ENCODE results near the gene TAF11L2. TPM values are rescaled to one million over a fixed set of nuclear protein-coding genes. Genes with fewer than 3 reads are reported as not detected.
"Not testable (repeated sequence)": the region's sequence is repeated elsewhere in the genome, so short reads cannot be mapped to it uniquely, and the experiment has no call there.

The TAF11L2 gene
- polyA plus RNA-seq (2013, experiment 1 of 2; ENCODE audit: insufficient read length): not detected
- polyA plus RNA-seq (2013, experiment 2 of 2; ENCODE audit: insufficient read length): not detected

DNA sequence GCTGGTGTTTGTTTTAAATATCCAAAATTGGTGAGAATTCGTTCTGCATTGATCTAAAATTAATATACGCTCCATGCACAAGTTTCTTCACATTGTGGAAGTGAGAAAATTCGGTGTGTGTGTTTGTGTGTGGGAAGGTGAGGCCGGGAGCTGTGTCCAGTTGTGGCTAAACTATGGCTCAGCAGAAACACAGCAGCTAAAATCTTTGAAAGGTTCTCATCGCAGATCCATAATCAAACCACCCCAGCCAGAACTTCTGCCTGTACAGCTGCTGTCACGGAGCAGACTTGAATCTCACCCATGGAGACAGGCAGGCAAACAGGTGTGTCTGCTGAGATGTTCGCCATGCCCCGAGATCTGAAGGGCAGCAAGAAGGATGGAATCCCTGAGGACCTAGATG, at the start of gene TAF11L2:
TAF11L2 (plus strand) TSS at position 301 of the 400 bp plus-strand sequence.
- DNase-seq: not testable (repeated sequence)

- peak; percentile 15 for DNase-seq
Measured at GRCh38 chr5:17448877-17449276, 49.2 kb upstream of the TAF11L2 start.

GRCh38 chr5:17452936-17453335, 45.1 kb upstream of the TAF11L2 start:
- DNase-seq: no peak

- no peak for DNase-seq
Measured at GRCh38 chr5:17455942-17456341, 42.1 kb upstream of the TAF11L2 start.

DNA sequence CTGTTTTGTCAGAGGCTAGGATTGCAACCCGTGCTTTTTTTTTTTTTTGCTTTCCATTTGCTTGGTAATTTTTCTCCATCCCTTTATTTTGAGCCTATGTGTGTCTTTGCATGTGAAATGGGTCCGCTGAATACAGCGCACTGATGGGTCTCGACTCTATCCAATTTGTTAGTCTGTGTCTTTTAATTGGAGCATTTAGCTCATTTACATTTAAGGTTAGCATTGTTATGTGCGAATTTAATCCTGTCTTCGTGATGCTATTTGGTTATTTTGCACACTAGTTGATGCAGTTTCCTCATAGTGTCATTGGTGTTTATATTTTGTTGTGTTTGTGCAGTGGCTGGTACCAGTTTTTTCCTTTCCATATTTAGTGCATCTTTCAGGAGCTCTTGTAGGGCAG, 36.2 kb upstream of the TAF11L2 start:
- no peak for DNase-seq

DNA sequence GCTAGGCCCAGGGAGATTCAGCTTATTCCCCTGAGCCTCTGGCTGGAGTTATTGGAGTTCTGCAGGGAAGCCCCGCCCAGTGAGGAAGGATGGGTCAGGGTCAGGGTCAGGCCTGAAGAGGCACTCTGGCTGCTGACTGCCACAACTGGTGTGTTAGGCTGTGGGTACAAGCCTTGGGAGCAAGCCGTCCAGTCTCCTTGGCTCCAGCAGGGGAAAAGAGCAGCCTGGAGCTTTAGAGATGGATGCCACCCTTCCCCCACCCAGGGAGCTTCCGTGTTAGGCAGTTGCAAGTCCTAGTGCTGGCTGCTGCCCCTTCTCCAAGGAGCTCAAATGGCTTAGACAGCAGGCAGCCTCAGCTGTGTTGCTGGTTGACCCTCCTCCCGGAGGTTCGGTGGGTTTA, 34.4 kb upstream of the TAF11L2 start:
- DNase-seq: no peak

DNA sequence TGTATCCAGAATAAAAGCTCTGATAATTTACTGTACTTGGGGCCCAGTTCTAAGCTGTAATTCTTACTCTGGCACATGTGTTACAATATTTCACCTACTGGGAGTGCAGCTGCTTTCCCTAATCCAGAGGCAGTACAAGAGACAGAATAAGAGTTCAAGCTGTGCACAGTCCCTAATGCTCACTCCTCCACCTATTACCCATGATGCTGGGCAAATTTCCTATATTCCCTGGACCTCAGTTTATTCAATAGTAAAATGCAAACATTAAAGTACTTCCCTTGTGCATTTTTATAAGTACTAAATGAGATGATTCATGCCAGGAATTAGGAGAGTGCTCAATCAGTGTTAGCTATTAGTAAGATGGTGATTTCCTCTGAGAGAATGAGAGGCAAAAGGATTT, 28.0 kb upstream of the TAF11L2 start:
- DNase-seq: no peak

GRCh38 chr5:17475064-17475463, 23.0 kb upstream of the TAF11L2 start:
- DNase-seq: not testable (repeated sequence)

GRCh38 chr5:17477043-17477442, 21.0 kb upstream of the TAF11L2 start:
- no peak for DNase-seq

GRCh38 chr5:17477573-17478265, 20.3 kb upstream of the TAF11L2 start:
- DNase-seq: no peak

DNA sequence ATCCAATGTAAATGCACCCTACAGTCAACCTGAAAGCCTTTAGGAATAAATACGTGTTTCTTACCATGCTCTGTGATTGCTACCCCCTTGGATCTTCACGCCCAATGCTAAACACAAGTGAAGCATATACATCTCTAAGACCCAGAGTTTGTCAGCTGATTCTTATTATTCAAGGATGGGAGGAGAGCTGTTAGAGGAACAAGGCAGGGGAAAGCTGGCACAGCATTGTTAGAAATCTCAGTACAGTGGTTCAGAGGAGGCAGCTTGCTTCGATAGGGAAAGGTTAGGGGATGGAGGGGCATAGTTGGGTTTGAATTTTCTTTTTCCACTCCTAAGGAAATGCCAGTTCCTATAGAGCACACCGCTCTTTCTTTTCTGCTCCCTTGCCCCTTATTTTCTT, 16.7 kb upstream of the TAF11L2 start:
- no peak for DNase-seq

DNA sequence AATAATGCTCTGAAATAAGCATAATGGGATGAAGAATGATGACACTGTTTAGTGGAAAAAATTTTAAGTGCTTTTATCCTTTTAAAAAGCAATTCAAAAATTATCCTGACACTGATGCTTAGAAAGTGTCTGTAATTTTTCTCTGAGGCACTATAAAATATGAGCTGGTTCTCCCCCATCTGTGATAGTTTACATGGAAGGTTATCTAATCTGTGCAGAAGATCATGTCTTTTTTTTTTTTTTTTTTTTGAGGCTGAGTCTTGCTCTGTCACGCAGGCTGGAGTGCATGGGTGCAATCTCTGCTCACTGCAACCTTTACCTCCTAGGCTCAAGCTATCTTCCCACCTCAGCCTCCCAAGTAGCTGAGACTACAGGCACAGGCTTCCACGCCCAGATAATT, 15.2 kb upstream of the TAF11L2 start:
- DNase-seq: no peak

GRCh38 chr5:17486464-17487173, 11.4 kb upstream of the TAF11L2 start:
- not testable (repeated sequence) for DNase-seq

- DNase-seq: no peak
Measured at GRCh38 chr5:17487174-17487512, 10.9 kb upstream of the TAF11L2 start.

DNA sequence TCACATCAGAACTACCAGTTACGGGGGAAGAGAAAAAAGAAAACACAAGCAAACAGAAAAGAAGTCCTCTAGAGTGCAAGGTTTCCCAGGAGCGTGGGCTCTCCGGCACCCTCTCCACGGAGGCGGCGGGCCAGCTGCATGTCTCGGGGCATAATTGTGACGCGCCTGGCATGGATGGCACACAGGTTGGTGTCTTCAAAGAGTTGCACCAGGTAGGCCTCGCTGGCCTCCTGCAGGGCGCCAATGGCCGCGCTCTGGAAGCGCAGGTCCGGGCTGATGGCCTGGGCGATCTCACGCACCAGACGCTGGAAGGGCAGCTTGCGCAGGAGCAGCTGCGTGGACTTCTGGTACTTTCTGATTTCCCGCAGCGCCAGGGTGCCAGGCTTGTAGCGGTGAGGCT, 6.8 kb upstream of the TAF11L2 start:
- not testable (repeated sequence) for DNase-seq

- DNase-seq: no peak
Measured at GRCh38 chr5:17492770-17493169, 5.3 kb upstream of the TAF11L2 start.

GRCh38 chr5:17497446-17497845, 585 bp upstream of the TAF11L2 start:
- DNase-seq: no peak

DNA sequence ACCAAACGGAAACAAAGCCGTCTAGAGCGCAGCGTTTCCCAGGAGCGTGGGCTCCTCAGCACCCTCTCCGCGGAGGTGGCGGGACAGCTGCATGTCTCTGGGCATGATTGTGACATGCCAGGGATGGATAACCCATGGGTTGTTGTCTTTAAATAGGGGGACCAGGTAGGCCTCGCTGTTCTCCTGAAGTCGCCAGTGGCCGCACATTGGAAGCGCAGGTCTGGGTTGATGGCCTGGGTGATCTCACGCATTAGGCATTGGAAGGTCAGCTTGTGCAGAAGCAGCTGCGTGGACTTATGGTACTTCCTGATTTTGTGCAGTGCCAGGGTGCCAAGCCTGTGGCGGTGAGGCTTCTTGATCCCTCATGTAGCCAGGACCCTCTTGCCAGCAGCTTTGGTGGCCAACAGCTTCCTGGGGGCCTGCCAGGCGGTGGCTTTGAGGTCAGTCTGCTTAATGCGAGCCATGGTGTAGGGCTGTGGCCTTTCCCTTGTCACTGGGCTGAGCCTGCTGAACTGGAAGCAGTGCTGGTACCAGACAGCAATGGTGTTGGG, 13.8 kb downstream of the TAF11L2 start:
- no peak for DNase-seq

DNA sequence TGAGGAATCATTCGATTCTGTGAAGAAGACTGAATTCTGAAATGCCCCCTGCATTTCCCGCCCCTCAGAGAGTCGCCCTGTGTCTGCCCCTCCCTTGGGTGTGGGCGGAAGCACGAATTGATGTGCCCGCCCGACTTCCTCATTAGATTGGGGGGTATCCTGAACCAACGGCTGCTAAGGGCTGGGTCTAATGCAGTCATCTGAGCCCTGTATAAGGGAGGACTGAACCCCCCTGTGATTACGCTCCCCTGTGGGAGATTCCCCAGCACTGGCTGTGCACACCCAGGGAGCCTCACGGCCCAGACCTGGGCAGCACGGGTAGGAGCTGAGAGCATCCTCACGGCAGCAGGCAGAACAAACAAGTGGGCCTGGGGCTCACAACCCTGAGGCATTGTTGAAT, 19.5 kb downstream of the TAF11L2 start:
- not testable (repeated sequence) for DNase-seq

GRCh38 chr5:17518067-17518466, 20.0 kb downstream of the TAF11L2 start, which contains the start of gene TAF11L3:
TSS of gene TAF11L3 (plus strand) at chr5:17518367.
- DNase-seq: not testable (repeated sequence)

DNA sequence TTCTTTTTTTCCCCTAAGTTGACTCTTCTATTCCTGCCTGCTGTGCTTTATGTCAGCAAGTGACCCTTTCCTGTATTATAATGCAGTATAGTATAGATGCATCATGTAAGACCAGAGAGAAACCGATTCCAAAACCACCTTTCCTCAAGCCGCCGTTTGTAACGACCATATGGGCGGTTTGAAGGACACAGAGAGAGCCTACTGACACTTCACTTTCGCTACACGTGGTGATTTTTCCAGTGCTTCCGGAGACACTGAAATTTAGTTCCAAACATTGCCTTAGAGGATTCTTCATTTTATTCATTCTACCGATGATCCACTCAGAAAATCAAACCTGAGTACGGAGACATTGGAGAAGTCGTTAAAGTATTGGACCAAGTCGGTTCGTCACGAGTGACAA, 21.5 kb downstream of the TAF11L2 start:
- not testable (repeated sequence) for DNase-seq

DNA sequence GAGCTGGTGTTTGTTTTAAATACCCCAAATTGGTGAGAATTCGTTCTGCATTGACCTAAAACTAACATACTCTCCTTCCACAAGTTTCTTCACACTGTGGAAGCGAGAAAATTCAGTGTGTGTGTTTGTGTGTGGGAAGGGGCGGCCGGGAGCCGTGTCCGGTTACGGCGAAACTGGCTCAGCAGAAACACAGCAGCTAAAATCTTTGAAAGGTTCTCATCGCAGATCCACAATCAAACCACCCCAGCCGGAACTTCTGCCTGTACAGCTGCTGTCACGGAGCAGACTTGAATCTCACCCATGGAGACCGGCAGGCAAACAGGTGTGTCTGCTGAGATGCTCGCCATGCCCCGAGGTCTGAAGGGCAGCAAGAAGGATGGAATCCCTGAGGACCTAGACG, 23.5 kb downstream of the TAF11L2 start, which contains the start of gene TAF11L4:
TAF11L4 (plus strand) TSS at position 301 of the 400 bp plus-strand sequence.
- not testable (repeated sequence) for DNase-seq

DNA sequence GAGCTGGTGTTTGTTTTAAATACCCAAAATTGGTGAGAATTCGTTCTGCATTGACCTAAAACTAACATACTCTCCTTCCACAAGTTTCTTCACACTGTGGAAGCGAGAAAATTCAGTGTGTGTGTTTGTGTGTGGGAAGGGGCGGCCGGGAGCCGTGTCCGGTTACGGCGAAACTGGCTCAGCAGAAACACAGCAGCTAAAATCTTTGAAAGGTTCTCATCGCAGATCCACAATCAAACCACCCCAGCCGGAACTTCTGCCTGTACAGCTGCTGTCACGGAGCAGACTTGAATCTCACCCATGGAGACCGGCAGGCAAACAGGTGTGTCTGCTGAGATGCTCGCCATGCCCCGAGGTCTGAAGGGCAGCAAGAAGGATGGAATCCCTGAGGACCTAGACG, 26.9 kb downstream of the TAF11L2 start, which contains the start of gene TAF11L5:
TAF11L5 (plus strand) TSS at position 301 of the 400 bp plus-strand sequence.
- not testable (repeated sequence) for DNase-seq
